Choroid plexus epithelial cell (primary cell): ENCODE results near the gene KRTAP10-7.
"Not testable (repeated sequence)": the region's sequence is repeated elsewhere in the genome, so short reads cannot be mapped to it uniquely, and the experiment has no call there.

Experiments
- DNase-seq: peaks from one replicate; pipeline ENCODE4 v3.0.0-alpha.2; 2010; ENCODE audit warnings: low read depth
- H3K4me3 ChIP-seq: 2 replicates; pipeline ENCODE4 v1.5.1; 2011; ENCODE audit warnings: low read depth, mild to moderate bottlenecking, control low read depth, low read length, moderate library complexity
- TF ChIP-seq, protein P1 (sequence below): conservative IDR thresholded peaks from 2 replicates; pipeline ENCODE4 v1.5.1; 2011; ENCODE audit warnings: low read depth, mild to moderate bottlenecking, control low read depth, inconsistent platforms, low read length, moderate library complexity

KRTAP10-7 gene

GRCh38 chr21:44600118-44600978, at the start of gene KRTAP10-7:
Gene KRTAP10-7 (plus strand): TSS chr21:44600597. CDS start chr21:44600622, 25 bp downstream.
- not testable (repeated sequence) for H3K4me3 ChIP-seq, DNase-seq

DNA sequence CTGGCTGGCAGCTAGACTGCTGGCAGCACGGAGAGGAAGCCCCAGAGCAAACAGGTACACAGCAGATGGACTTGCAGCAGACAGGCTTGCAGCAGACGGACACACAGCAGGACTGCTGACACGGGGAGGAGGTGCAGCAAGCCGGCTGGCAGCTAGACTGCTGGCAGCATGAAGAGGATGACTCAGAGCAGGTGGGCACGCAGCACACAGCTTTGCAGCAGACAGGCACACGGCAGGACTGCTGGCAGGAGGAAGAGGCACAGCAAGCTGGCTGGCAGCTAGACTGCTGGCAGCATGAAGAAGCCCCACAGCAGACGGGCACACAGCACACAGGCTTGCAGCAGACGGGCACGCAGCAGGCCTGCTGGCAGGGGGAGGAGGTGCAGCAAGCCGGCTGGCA, 49.6 kb upstream of the KRTAP10-7 start:
- TF ChIP-seq, protein P1, sequence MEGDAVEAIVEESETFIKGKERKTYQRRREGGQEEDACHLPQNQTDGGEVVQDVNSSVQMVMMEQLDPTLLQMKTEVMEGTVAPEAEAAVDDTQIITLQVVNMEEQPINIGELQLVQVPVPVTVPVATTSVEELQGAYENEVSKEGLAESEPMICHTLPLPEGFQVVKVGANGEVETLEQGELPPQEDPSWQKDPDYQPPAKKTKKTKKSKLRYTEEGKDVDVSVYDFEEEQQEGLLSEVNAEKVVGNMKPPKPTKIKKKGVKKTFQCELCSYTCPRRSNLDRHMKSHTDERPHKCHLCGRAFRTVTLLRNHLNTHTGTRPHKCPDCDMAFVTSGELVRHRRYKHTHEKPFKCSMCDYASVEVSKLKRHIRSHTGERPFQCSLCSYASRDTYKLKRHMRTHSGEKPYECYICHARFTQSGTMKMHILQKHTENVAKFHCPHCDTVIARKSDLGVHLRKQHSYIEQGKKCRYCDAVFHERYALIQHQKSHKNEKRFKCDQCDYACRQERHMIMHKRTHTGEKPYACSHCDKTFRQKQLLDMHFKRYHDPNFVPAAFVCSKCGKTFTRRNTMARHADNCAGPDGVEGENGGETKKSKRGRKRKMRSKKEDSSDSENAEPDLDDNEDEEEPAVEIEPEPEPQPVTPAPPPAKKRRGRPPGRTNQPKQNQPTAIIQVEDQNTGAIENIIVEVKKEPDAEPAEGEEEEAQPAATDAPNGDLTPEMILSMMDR = no peak
- no peak overlapping the region for H3K4me3 ChIP-seq
- DNase-seq = no peak

- TF ChIP-seq, protein P1 = no peak
- DNase-seq = no peak
- H3K4me3 ChIP-seq = no peak within 1 kb of the TSS
Observed at GRCh38 chr21:44551340-44551961, 48.9 kb upstream of the KRTAP10-7 start, which contains the start of gene KRTAP10-2. Gene KRTAP10-2 (minus strand): TSS chr21:44551505. CDS start chr21:44551458, 47 bp downstream.

DNA sequence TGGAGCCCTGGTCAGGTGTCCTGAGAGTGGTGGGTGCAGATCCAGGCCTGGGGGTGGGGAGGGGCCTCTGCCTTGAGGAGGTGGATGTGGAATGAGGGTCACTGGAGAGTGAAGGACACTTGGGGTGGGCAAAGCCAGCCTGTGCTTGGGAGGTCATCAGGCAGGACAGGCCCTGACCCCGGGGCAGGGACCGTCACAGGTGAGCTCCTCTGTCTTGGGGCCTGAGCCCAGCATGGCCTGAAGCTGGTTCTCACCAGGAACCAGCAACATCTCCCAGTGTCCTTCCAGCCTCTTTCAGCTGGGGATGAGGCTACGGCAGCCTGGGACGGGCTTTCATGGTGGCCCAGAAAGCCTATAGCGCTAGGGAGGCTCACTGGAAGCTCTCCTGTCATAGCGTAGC, 48.3 kb upstream of the KRTAP10-7 start:
- TF ChIP-seq, protein P1 = no peak
- H3K4me3 ChIP-seq = no peak overlapping the region
- no peak for DNase-seq

DNA sequence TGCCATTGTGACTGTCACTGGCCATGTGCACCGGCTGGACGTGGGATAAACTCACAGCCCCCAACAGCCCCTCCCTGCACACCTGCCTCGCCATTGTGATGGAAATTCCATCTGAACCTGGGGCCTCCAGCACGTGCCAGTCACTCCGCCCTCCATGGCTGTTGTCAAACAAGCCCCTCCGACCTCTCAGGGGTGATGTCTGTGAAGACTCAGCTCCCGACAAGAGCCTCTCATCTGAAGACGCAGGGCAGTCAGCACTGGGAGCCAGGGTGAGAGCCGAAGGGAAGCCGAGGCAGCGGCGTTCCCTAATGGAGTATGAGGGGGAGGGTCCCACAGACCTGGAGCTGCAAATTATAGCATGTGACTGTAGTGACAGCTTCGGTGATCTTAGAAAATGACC, 47.7 kb upstream of the KRTAP10-7 start:
- H3K4me3 ChIP-seq = no peak overlapping the region
- no peak for DNase-seq
- TF ChIP-seq, protein P1 = no peak

DNA sequence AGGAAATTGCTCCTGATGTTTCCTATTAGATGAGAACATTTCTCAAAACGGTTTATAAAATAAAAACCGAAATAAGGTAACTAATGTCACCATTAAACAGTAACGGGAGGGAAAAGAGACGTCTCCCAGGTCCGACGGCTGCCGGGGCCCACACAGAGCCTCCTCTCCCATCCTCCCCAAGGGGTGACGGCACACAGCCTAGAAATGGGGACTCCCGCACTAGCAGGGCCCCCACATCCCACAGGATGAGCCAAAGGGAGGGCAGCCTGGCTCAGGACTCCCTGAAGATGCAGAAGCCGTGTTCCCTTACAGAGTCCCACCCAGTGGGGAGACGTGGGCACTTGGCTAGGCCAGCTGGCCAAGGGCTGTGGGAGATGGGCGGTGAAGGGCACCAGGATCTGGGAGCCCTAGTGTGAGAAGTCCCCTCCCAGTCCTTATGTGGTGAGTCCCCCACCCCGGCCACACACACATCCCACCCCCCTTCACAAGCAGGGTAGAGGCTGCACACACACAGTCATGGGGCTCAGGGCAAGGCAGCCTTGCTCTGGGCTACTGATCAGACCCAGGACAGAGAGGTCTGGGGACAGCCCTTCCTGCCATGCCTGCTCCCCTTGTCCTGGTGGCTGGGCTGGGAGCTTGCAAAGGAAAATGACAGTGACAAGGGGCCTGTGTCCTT, 45.1 kb upstream of the KRTAP10-7 start:
- H3K4me3 ChIP-seq = no peak overlapping the region
- TF ChIP-seq, protein P1 = no peak
- DNase-seq = no peak

GRCh38 chr21:44556879-44557278, 43.5 kb upstream of the KRTAP10-7 start:
- TF ChIP-seq, protein P1 = no peak
- no peak overlapping the region for H3K4me3 ChIP-seq
- no peak for DNase-seq
